G401 (cell line): Measurements from ENCODE around the gene RFNG. TPM values are rescaled to one million over a fixed set of nuclear protein-coding genes. Genes with fewer than 3 reads are reported as not detected.

Experiments
- DNase-seq: peaks from one replicate; pipeline ENCODE4 v3.0.0-alpha.2; 2015; ENCODE audit warnings: low spot score
- in situ Hi-C: cut with HindIII; loops from 2 replicates; pipeline ENCODE4 v1.10.0; 2016; ENCODE audit warnings: low sequenced_read_pairs, mixed read lengths
- total RNA-seq: library from RNA; depleted of rRNA; stranded (reverse); fragments of >200 nt; shearing (Covaris generic); gene quantifications from 2 replicates; pipeline ENCODE4 v1.2.3, GENCODE V29; 2014; rRNA removed

The RFNG gene
- total RNA-seq, result 41.2 and 41.5 TPM in 2 replicates

GRCh38 chr17:82051776-82052637, at the start of gene RFNG, which contains the start of gene GPS1:
RFNG (minus strand) TSS chr17:82051811; CDS start chr17:82051766, 45 bp downstream.
GPS1 (plus strand) TSS chr17:82051898; CDS start chr17:82051932, 34 bp downstream.
- in situ Hi-C loops, result no loop called here
- DNase-seq, result peak; percentile 77

- in situ Hi-C loops, result no loop called here
- DNase-seq, result peak; percentile 84
Observed at GRCh38 chr17:82101301-82101715, 49.7 kb upstream of the RFNG start.

GRCh38 chr17:82100502-82101298, 49.1 kb upstream of the RFNG start:
- in situ Hi-C loops, result no loop called here
- DNase-seq, result no peak

GRCh38 chr17:82098939-82099763, 47.5 kb upstream of the RFNG start:
- in situ Hi-C loops, result no loop called here
- DNase-seq, result no peak

- in situ Hi-C loops, result no loop called here
Observed at GRCh38 chr17:82098169-82098938, 46.7 kb upstream of the RFNG start, which contains the start of gene FASN. FASN (minus strand) TSS chr17:82098236; CDS start chr17:82096445, 1,791 bp downstream.

GRCh38 chr17:82097919-82098168, 46.2 kb upstream of the RFNG start:
- in situ Hi-C loops, result no loop called here
- no peak for DNase-seq

More at GRCh38 chr17:82098169-82098938, 46.7 kb upstream of the RFNG start, which contains the start of gene FASN:
- DNase-seq, result peak; percentile 93

- no peak for DNase-seq
- in situ Hi-C loops, result no loop called here
Observed at GRCh38 chr17:82097184-82097918, 45.7 kb upstream of the RFNG start.

- DNase-seq, result no peak
- in situ Hi-C loops, result no loop called here
Observed at GRCh38 chr17:82096709-82097183, 45.1 kb upstream of the RFNG start.

- in situ Hi-C loops, result no loop called here
- DNase-seq, result peak; percentile 42
Observed at GRCh38 chr17:82095777-82096708, 44.4 kb upstream of the RFNG start.

- no peak for DNase-seq
Observed at GRCh38 chr17:82094931-82095776, 43.5 kb upstream of the RFNG start.

GRCh38 chr17:82092995-82093751, 41.6 kb upstream of the RFNG start:
- DNase-seq, result no peak

More at GRCh38 chr17:82094931-82095776, 43.5 kb upstream of the RFNG start:
- in situ Hi-C loops, result no loop called here

GRCh38 chr17:82092628-82092994, 41.0 kb upstream of the RFNG start:
- in situ Hi-C loops, result no loop called here
- DNase-seq, result no peak

More at GRCh38 chr17:82092995-82093751, 41.6 kb upstream of the RFNG start:
- in situ Hi-C loops, result no loop called here

- in situ Hi-C loops, result no loop called here
- DNase-seq, result no peak
Observed at GRCh38 chr17:82092094-82092586, 40.5 kb upstream of the RFNG start.

- in situ Hi-C loops, result no loop called here
- DNase-seq, result no peak
Observed at GRCh38 chr17:82091264-82092066, 39.9 kb upstream of the RFNG start.
